Muscle layer of duodenum (tissue), 2 donors: Measurements from ENCODE around the gene LRRFIP2.
"Not testable (repeated sequence)": the region's sequence is repeated elsewhere in the genome, so short reads cannot be mapped to it uniquely, and the experiment has no call there.

Experiments used
- H3K27ac ChIP-seq: one replicate; pipeline ENCODE4 v1.7.0; 2013; ENCODE audit warnings: mild to moderate bottlenecking, low read length
- H3K27me3 ChIP-seq: one replicate; pipeline ENCODE4 v1.7.0; 2013; ENCODE audit warnings: low read depth, mild to moderate bottlenecking, control low read depth, low read length
- H3K36me3 ChIP-seq, 2 donors: one replicate each; pipeline ENCODE4 v1.7.0; 2013; ENCODE audit warnings: low read length in 2 of 2, control low read depth in 1 of 2, mild to moderate bottlenecking in 1 of 2; ENCODE audit not compliant: insufficient read depth in 2 of 2, control insufficient read depth in 1 of 2
- H3K4me1 ChIP-seq, 2 donors: one replicate each; pipeline ENCODE4 v1.7.0; 2013; ENCODE audit warnings: low read length in 2 of 2, mild to moderate bottlenecking in 2 of 2, control low read depth in 1 of 2, moderate library complexity in 1 of 2; ENCODE audit not compliant: insufficient read depth in 2 of 2, control insufficient read depth in 1 of 2
- H3K4me3 ChIP-seq, 2 donors: one replicate each; pipeline ENCODE4 v1.7.0; 2013; ENCODE audit warnings: low read length in 2 of 2, low read depth in 1 of 2, mild to moderate bottlenecking in 1 of 2
- H3K9me3 ChIP-seq, 2 donors: one replicate each; pipeline ENCODE4 v1.7.0; 2013; ENCODE audit warnings: low read length in 2 of 2, control low read depth in 1 of 2, mild to moderate bottlenecking in 1 of 2; ENCODE audit not compliant: control insufficient read depth in 1 of 2
- donor health status: healthy.

LRRFIP2 gene

GRCh38 chr3:37130984-37131859 lies 43.2 kb downstream of the LRRFIP2 start:
- Histone ChIP-seq H3K27ac (peak overlapping the region; percentile 68), H3K27me3 (no peaks in the 10 kb centered on the region), H3K36me3 (no peaks in the 10 kb centered on the region), H3K9me3 (no peaks in the 10 kb centered on the region), H3K4me1 (peaks cover 5 to 26% of the 10 kb centered on the region in 2 donors), H3K4me3 (no peak overlapping the region)

GRCh38 chr3:37130448-37130847 lies 43.9 kb downstream of the LRRFIP2 start:
- Histone ChIP-seq H3K27me3 (no peaks in the 10 kb centered on the region), H3K27ac (no peak overlapping the region), H3K4me1 (peaks cover 5 to 27% of the 10 kb centered on the region in 2 donors), H3K36me3 (no peaks in the 10 kb centered on the region), H3K9me3 (no peaks in the 10 kb centered on the region), H3K4me3 (no peak overlapping the region)

GRCh38 chr3:37129871-37130270 lies 44.5 kb downstream of the LRRFIP2 start:
- Histone ChIP-seq H3K4me1 (peaks cover 5 to 30% of the 10 kb centered on the region in 2 donors), H3K27me3 (no peaks in the 10 kb centered on the region), H3K9me3 (no peaks in the 10 kb centered on the region), H3K36me3 (no peaks in the 10 kb centered on the region), H3K27ac (no peak overlapping the region), H3K4me3 (no peak overlapping the region)

- Histone ChIP-seq H3K9me3 (no peaks in the 10 kb centered on the region), H3K27me3 (no peaks in the 10 kb centered on the region), H3K4me3 (no peak overlapping the region), H3K4me1 (peaks cover 5 to 28% of the 10 kb centered on the region in 2 donors), H3K36me3 (no peaks in the 10 kb centered on the region), H3K27ac (no peak overlapping the region)
These were observed 47.0 kb downstream of the LRRFIP2 start for GRCh38 chr3:37127340-37127739.

GRCh38 chr3:37126856-37127255 lies 47.5 kb downstream of the LRRFIP2 start:
- no peak overlapping the region for H3K4me3 ChIP-seq
- H3K27ac ChIP-seq, result no peak overlapping the region
- no peaks in the 10 kb centered on the region for H3K9me3 ChIP-seq
- H3K36me3 ChIP-seq, result no peaks in the 10 kb centered on the region
- H3K4me1 ChIP-seq, result peaks cover 0 to 23% of the 10 kb centered on the region in 2 donors
- H3K27me3 ChIP-seq, result no peaks in the 10 kb centered on the region

- no peaks in the 10 kb centered on the region for H3K27me3 ChIP-seq
- no peak overlapping the region for H3K27ac ChIP-seq
- no peaks in the 10 kb centered on the region for H3K9me3 ChIP-seq
- peaks cover 5 to 14% of the 10 kb centered on the region in 2 donors for H3K4me1 ChIP-seq
- no peak overlapping the region for H3K4me3 ChIP-seq
- no peaks in the 10 kb centered on the region for H3K36me3 ChIP-seq
These were observed 48.9 kb downstream of the LRRFIP2 start for GRCh38 chr3:37125195-37126073.

GRCh38 chr3:37124435-37124834 lies 49.9 kb downstream of the LRRFIP2 start:
- Histone ChIP-seq H3K9me3 (no peaks in the 10 kb centered on the region), H3K36me3 (no peaks in the 10 kb centered on the region), H3K27ac (no peak overlapping the region), H3K4me1 (peaks cover 5 to 8% of the 10 kb centered on the region in 2 donors), H3K27me3 (no peaks in the 10 kb centered on the region), H3K4me3 (no peak overlapping the region)

- H3K36me3 ChIP-seq, result no peaks in the 10 kb centered on the region
- no peak overlapping the region for H3K4me3 ChIP-seq
- peaks cover 5 to 8% of the 10 kb centered on the region in 2 donors for H3K4me1 ChIP-seq
- H3K9me3 ChIP-seq, result no peaks in the 10 kb centered on the region
- no peak overlapping the region for H3K27ac ChIP-seq
- H3K27me3 ChIP-seq, result no peaks in the 10 kb centered on the region
These were observed 51.1 kb downstream of the LRRFIP2 start for GRCh38 chr3:37123292-37123691.

- not testable (repeated sequence) for H3K27ac ChIP-seq, H3K9me3 ChIP-seq, H3K27me3 ChIP-seq, H3K4me3 ChIP-seq, H3K36me3 ChIP-seq, H3K4me1 ChIP-seq
These were observed 52.3 kb downstream of the LRRFIP2 start for GRCh38 chr3:37122069-37122468.

- H3K4me3 ChIP-seq, result no peak overlapping the region
- H3K27me3 ChIP-seq, result no peaks in the 10 kb centered on the region
- peaks cover 0 to 5% of the 10 kb centered on the region in 2 donors for H3K4me1 ChIP-seq
- peaks cover 1 to 4% of the 10 kb centered on the region in 2 donors for H3K36me3 ChIP-seq
- no peak overlapping the region for H3K27ac ChIP-seq
- H3K9me3 ChIP-seq, result no peaks in the 10 kb centered on the region
These were observed 56.2 kb downstream of the LRRFIP2 start for GRCh38 chr3:37118163-37118562.

GRCh38 chr3:37117548-37117947 lies 56.8 kb downstream of the LRRFIP2 start:
- H3K27ac ChIP-seq, result no peak overlapping the region
- no peaks in the 10 kb centered on the region for H3K27me3 ChIP-seq
- H3K4me1 ChIP-seq, result peaks cover 0 to 5% of the 10 kb centered on the region in 2 donors
- H3K4me3 ChIP-seq, result no peak overlapping the region
- peaks cover 3 to 4% of the 10 kb centered on the region in 2 donors for H3K36me3 ChIP-seq
- H3K9me3 ChIP-seq, result no peaks in the 10 kb centered on the region
